Activated CD8-positive, alpha-beta memory T cell treated with anti-CD3 and anti-CD28 coated beads for 1 hour (primary cell): ENCODE data around the gene BCL11B.

ENCODE experiments used
- DNase-seq, 2 donors: peaks; one replicate each; pipeline ENCODE4 v3.0.0-alpha.2; 2020; ENCODE audit warnings: low read depth in 1 of 2; ENCODE audit errors: extremely low read depth in 1 of 2

Gene BCL11B

GRCh38 chr14:99168330-99168729 lies 103.7 kb downstream of the BCL11B start:
- DNase-seq, result no peak

DNA sequence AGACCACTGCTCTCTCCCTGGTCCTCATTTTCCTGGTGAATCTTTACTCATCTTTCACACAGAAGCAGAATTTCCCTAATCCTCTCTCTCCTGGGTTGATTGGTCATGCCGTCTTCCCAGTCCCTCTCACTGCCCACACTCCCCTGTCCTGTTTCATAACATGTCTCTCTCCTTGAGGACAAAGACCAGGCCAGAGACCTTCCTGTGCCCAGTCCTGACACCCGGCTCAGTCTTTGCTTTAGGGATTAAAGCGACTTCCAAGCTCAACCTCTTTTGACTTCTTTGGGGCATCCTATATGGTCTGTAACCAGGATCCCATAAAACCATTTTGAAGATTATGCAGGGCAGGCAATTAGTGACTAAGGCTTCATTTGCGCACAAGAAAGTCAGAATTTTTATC lies 105.5 kb downstream of the BCL11B start:
- DNase-seq, result no peak

DNA sequence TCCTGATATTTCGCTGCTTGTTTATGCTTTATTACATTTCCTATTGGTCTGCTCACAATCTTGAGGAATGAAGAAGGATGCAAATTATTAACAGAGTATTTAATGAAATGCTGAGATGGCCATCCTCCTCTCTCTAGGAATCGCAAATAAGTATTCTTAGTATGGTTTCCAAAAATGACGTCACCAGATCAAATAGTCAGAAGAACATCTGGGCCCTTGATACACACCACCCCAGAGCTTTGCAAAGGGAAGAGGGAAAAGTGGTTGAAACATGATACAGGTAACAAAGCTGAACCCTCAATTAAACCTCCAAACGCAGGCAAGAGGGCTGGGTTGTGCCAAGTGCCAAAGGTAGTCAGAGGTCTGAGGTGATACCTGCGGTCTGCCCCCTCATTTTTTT lies 107.3 kb downstream of the BCL11B start:
- DNase-seq, result no peak

GRCh38 chr14:99163446-99163845 lies 108.6 kb downstream of the BCL11B start:
- no peak for DNase-seq

GRCh38 chr14:99159341-99160340 lies 112.4 kb downstream of the BCL11B start:
- DNase-seq, result no peak

DNA sequence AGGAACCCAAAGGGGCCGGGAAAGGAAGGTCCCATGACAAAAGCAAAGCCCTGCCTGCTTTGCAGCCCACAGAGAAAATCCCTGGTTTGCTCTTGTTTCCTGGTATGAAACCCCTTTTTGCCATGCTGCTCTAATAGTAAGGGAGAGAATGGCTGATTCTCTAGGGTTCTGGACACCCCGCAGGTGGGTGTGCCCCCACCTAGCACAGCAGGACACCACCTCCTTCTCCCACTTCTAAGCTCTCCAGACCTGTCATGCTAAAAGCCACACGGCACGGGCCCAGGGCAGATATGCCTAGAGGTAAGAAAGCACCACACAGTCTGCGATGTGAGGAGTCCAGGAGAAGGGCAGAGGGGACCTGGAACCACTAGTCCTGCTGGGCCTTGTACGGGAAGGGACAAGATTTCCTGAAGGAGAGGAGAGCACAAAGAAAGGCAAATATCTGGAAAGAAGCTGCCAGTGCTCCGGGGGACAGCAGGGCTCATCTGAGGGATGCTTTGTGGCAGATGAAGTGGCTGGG lies 113.3 kb downstream of the BCL11B start:
- DNase-seq, result no peak

DNA sequence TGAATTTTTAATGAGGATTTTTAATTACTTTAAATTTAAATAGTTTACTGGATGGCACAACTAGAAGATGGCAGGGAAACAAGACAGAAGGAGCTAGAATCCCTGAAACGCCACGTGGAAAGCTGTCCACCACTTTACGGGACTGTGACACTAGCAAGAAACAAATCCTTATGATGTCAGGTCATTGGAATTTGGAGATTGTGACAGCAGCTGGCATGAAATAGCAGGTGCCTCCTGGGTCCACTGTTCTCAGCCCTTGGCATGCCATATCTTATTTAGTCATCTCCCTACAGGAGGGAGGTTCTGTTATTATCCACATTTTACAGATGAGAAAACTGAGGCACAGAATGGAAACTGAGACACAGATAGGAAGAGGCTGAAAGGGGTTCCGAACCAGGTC lies 113.8 kb downstream of the BCL11B start:
- DNase-seq, result no peak

GRCh38 chr14:99157676-99158075 lies 114.3 kb downstream of the BCL11B start:
- no peak for DNase-seq

GRCh38 chr14:99157246-99157645 lies 114.8 kb downstream of the BCL11B start:
- DNase-seq, result no peak

- DNase-seq, result no peak
Observed at GRCh38 chr14:99156814-99157213, 115.2 kb downstream of the BCL11B start.

- DNase-seq, result no peak
Observed at GRCh38 chr14:99156090-99156425, 115.9 kb downstream of the BCL11B start.

DNA sequence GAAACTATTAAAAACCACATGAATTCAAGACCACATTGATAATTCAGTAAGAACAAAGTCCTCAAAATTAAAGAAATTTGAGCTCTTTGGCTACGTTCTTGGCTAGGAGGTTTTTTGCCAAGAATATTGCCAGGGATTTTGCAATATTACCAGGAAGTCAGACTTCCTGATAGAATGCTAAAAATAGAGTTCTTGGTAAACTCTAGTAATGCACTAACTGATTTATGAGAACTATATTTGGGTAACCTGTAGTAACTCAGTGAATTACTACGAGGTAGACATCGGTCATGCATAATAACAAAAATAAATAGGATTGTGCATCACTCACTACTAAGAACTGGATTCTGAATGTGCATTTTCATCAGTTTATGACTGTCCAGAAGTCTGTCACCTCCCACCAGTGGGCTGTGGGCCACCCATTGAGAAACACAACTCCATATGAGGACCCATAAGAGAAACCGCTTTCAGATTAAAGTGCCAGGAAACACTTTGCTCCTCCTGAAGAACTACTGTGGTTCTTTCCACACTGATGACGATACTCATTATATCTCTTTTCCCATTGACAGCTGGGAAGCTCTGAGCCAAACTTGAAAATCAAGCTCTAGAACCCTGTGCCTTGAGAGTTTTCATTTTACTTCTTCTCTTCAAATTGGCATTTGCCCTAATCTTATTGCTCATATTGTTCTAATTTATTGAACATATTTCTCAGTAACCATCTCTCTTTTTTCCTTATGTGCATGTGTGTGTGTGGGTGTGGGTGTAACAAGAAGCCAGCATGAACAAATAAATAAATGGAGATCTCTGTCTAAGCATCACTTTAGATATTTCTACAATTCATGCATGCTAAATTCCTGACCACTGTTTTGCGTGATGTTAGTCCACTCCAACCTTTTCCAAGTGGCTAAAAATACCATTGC lies 116.6 kb downstream of the BCL11B start:
- DNase-seq, result no peak

DNA sequence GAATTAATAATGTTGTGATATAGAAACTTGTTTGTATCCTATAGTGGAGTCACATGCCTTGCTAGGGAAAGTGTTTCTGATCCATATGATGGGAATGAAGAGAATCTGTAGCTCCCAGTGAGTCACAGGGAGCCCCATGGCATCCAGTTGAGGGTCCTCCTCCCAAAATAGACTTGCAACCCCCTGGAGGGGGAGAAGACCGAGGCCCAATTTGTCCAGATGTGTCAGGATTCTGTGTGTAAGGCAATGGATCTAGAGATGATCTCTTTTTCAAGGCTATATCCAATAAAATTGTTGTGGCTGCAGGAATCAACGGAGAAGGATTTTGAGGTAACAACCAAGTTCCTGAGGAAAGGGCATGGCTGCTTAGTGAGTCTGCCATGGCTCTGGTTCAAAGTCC lies 121.8 kb downstream of the BCL11B start:
- no peak for DNase-seq

GRCh38 chr14:99148861-99149610 lies 123.0 kb downstream of the BCL11B start:
- no peak for DNase-seq

DNA sequence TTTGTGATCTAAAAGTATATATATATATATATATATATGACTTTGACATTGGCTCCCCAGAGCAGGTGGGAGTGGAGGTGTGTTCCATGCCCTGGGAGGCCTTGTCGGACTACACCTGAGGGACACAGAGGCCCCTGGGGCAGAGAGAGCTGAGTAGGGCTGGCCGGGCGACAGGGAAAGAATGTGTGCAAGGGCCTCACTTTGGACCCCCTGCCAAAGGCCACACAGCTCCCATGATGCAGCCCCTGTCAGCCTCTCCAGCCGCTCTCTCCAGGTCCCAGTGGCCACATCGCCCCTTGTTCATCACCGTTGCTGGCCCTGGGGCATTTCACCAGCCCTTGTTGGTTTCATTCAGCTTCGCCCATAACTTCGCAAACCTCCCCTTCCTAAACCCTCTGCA lies 123.9 kb downstream of the BCL11B start:
- DNase-seq, result no peak

- no peak for DNase-seq
Observed at GRCh38 chr14:99147366-99147740, 124.6 kb downstream of the BCL11B start.

DNA sequence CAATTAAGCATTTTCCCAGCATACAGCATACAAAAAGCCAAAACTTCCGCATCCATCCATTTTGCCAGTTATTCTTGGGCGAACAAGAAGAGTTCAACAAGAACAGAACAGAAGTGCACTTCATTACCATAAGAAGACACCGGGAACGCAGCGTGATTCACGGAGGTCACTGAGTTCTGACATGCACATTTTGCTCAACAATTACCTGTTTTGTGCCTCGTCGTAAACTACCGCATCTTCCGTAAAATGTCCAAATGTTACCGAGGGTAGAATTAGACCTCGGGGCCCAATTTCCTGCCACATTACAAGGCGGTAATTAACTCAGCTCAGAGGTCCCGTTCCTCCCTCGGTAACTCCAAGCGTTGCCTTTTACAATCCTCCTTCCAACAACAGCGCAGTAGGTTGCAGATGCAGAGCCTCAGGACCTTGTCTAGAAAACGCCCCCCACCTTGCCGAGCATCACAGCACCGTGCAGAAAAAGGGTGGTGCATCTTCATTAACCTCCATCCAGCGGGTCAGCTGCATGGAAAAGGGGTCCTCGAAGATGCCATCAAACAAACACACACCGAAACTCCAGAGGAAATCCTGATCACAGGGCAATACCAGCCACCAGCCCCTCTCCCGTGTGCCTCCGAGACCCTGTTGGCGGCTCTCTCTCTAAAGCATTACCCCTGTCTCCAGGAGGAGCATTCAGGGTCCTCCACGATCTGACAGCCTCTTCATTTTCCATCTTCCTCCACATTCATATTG lies 125.2 kb downstream of the BCL11B start:
- DNase-seq, result no peak

GRCh38 chr14:99145307-99145706 lies 126.7 kb downstream of the BCL11B start:
- DNase-seq, result no peak

- no peak for DNase-seq
Observed at GRCh38 chr14:99143793-99144192, 128.2 kb downstream of the BCL11B start.

DNA sequence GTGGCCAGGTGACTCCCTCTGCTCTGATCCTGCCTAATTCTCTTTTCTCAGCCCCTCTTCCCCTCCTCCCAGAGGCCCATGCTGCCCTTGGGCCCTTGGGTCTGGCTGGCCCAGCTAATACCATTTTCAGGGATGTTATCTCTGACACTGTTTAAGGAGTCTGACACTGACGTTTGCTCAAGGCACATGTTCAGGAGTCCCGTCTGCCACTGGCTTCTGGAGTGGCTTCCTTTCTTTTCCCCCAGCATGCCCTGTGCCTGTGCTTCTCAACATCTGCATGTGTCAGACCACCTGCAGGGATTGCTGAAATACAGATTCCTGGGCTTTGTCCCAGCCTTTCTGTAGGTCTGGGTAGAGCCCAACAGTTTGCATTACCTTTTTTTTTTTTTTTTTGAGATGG lies 128.9 kb downstream of the BCL11B start:
- no peak for DNase-seq
